CD4-positive, alpha-beta T cell treated with Interleukin-15 for 1 hour (primary cell): ENCODE measurements around the gene MARCHF10.

Experiments
- DNase-seq: peaks from one replicate; pipeline ENCODE4 v3.0.0-alpha.2; 2020

MARCHF10 gene

GRCh38 chr17:62674363-62674739, 133.8 kb downstream of the MARCHF10 start:
- DNase-seq = no peak

DNA sequence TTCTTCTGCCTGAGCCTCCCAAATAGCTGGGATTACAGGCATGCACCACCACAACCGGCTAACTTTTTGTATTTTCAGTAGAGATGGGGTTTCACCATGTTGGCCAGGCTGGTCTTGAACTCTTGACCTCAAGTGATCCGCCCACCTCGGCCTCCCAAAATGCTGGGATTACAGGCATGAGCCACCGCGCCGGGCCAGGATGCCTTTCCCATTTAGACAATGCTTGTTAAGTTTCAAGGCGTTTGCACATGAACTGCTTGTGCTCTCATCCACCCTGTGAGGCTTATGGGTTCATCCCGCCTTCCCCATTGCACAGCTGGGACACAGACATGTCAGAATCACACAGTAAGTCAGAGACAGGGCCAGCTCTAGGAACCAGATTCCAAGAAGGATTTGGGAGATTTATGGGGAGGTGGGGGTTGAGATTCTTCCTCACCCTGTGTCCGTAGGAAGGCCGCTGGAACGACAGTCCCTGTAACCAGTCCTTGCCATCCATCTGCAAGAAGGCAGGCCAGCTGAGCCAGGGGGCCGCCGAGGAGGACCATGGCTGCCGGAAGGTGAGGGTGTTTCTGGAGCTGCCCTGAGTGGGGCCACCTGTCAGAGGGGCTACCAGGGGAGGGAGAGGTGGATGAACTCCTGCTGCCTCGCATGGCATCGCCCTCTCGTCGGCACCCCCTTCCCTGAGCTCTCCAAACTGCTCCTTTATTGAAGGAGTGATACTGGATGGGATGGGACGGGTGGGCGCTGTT, 134.3 kb downstream of the MARCHF10 start:
- no peak for DNase-seq

- no peak for DNase-seq
Observed at GRCh38 chr17:62672957-62673356, 135.2 kb downstream of the MARCHF10 start.

DNA sequence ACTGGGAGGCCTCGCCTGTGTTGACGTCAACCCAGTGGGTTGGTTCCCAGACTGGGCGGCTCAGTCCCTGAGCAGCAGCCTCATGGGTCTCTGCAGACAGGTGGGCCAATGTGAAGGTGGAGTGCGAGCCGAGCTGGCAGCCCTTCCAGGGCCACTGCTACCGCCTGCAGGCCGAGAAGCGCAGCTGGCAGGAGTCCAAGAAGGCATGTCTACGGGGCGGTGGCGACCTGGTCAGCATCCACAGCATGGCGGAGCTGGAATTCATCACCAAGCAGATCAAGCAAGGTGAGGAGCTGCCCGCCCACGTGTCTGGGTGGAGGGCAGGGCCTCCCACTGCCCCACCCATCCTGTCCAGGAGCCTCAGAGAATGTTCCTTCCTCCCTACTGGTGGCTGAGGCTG, 136.6 kb downstream of the MARCHF10 start:
- no peak for DNase-seq

- DNase-seq = no peak
Observed at GRCh38 chr17:62670202-62670821, 137.8 kb downstream of the MARCHF10 start.

DNA sequence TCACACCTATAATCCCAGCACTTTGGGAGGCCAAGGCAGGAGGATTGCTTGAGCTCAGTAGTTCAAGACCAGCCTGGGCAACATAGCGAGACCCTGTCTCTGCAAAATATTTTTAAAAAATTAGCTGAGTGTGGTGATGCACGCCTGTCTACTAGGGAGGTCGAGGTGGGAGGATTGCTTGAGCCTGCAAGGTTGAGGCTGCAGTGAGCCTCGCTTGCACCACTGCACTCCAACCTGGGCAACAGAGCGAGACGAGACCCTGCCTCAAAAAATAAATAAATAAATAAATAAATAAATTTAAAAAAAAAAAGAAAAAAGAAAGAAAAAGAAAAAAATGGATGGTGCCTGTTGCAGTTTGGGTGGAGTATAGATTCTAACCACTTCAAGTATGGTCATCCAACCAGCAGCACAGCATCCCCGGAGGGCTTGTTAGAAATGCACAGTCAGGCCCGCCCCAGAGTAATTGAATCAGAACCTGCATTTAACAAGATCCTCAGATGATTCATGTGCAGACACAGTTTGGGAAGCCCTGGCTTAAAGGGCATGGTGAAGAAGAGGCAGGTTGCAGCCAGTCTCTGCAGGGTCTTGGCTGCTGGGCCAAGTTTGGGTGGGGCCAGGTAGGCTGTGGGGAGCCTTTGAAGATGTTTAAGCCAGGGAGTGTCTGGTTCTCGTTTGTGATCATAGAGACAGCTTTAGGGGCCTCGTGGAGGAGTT, 139.9 kb downstream of the MARCHF10 start:
- DNase-seq = no peak

GRCh38 chr17:62666801-62667591, 141.1 kb downstream of the MARCHF10 start:
- DNase-seq = no peak

GRCh38 chr17:62666061-62666800, 141.9 kb downstream of the MARCHF10 start:
- DNase-seq = no peak

GRCh38 chr17:62665599-62665998, 142.5 kb downstream of the MARCHF10 start:
- no peak for DNase-seq

GRCh38 chr17:62664336-62665120, 143.6 kb downstream of the MARCHF10 start:
- DNase-seq = no peak

DNA sequence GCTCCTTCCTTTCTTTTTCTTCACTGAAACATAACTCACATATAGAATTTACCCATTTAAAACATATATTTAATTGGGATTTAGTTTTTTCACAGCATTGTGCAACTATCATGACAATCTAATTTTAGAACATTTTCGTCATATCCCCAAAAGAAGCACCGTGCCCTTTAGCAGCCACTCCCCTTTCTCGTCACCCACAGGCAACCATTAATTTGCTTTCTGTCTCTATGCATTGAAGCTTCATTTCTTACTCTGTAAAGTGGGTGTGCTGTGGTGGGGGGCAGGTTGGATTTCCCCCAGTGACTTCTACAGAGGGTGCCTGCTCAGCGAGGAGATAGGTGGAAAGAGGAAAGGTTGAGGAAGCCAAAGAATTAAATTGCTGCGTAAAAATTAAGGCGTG, 144.8 kb downstream of the MARCHF10 start:
- DNase-seq = no peak

DNA sequence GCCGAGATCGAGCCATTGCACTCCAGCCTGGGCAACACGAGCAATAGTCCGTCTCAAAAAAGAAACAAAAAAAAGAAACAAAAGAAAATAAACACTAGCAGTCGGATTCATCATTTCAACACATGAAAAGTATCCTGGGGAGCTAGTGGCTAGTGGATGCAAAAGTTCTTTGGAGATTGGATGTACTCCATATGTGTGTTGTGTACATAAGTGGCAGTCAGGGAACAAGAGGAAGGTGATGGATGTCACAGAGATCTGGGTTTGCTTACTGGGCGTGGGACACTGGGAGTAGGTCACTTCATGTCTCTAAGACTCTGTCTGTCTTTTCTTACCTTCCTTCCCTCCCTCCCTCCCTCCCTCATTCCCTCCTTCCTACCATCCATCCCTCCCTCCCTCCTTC, 145.3 kb downstream of the MARCHF10 start:
- no peak for DNase-seq

DNA sequence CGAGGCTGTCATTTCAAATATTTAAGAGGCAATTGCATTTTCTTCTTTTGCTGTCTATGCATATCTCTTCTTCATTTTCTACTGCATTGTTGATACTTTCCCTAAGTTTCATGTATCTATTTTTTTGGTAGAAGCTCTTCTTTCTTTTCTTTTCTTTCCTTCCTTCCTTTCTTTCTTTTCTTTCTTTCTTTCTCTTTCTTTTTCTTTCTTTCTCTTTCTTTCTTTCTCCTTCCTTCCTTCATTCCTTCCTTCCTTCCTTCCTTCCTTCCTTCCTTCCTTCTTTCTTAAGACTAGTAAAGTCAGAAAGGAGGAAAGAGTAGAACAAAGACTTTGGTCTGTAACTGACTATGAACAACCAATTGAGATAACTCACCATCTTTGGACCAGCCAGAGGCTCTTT, 146.8 kb downstream of the MARCHF10 start:
- no peak for DNase-seq

- no peak for DNase-seq
Observed at GRCh38 chr17:62660629-62661118, 147.4 kb downstream of the MARCHF10 start.

GRCh38 chr17:62658136-62658920, 149.8 kb downstream of the MARCHF10 start:
- DNase-seq = no peak

DNA sequence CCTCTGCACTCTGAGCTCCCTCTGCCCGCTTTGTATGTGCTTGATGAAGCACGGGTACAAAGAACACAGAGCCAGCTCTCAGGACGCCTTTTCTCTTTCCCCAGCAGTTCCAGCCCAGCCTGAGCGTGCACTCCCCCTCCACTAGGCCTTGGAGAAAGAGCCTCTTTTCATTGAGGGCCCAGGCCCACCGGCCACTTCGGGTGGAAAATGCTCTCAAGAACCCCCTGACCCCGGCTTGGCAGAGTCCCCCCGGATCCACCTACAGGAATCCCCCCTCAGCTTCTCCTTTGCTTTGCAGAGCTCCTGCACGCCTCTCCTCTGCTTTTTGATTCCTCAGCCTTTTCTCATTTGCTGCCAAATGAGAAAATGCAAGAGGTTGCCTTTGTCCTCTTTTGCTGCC, 150.4 kb downstream of the MARCHF10 start:
- no peak for DNase-seq

DNA sequence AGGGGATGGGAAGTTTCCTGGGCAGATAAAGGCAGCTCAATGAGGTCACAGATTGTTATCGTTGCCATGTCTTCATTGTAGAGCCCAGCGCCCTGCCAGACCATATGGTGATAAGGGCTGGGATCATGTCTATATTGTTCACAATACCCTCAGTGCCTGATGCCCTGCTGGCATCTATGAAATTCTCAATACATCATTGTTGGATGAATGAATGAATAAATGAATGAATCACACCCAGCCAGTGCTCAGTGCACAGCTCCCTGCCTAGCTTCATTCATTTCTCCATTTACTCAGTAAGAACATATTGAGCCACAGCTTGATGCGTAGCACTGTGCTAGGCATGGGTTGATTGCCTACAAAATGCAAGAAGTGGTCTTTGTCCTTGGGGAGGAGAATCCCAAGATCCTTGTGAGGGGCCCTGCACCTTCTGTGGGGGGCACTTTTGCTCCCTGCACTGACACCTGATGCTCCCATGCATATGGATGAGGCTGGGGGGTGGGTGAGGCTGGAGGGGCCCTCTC, 150.9 kb downstream of the MARCHF10 start:
- DNase-seq = no peak

DNA sequence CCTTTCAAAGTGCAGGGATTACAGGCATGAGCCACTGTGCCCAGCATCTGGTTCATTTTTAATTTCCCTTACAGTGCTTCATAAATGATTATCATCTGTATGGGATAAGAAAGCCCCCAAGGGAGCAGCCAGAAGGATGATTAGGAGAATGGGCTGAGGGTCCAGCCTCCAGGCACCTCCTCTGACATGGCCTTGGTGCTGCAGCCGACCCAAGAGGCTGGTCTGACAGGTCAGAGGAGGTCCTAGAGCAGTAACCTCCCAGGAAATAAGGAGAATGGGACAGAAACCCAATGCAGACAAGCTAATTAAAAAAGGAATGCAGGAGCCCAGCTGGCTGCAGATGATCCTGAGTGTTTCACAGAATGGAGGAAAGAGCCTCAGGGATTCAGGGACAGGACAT, 151.7 kb downstream of the MARCHF10 start:
- no peak for DNase-seq

GRCh38 chr17:62655656-62656055, 152.5 kb downstream of the MARCHF10 start:
- DNase-seq = no peak
